ENCODE data around the gene SLC19A3.
"Not testable (repeated sequence)": the region's sequence is repeated elsewhere in the genome, so short reads cannot be mapped to it uniquely, and the experiment has no call there.

The SLC19A3 gene

GRCh38 chr2:227703280-227703732 is 14.5 kb downstream of the SLC19A3 start:
- DNase-seq (ENCODE audit: insufficient read length, low spot score) (no peak), FAIRE-seq (no peak)
- TF ChIP-seq CTCF (IDR thresholded peaks at IDR 0.05; ENCODE audit: insufficient read depth, missing control alignments): no peak

GRCh38 chr2:227701556-227701955 is 16.3 kb downstream of the SLC19A3 start:
- TF ChIP-seq CTCF (IDR thresholded peaks at IDR 0.05; ENCODE audit: insufficient read depth, missing control alignments): no peak
- no peak for FAIRE-seq
- no peak for DNase-seq (ENCODE audit: insufficient read length, low spot score)

DNA sequence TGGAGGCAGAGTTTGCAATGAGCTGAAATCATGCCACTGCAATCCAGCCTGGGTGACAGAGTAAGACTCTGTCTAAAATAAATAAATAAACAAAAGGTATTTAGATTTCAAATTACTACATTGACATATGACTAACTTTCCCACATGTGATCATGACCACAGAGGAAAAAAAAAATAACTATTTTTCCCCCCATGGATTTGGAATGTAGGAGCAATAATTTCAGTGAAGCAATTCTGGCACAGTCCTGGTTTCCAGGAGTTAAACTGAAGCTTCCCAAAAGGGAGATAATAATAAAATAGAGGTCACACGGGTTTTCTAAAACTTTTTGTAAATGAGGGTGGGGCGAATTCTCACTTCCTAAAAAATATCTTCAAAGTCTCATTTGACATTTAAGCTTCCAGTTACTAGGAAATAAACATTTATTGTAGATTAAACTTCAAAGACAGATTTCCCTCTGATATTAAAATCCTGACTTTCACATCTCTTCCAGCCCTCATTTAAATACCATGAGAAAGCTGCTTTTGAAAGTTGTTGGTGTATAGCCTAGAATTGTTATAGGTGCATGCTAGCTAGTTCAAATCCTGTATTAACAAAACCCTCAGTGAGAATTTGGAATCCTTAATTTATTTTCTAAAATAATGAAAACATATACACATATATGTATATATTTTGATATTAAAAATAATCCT is 20.7 kb downstream of the SLC19A3 start:
- no peak for TF ChIP-seq CTCF (IDR thresholded peaks at IDR 0.05; ENCODE audit: insufficient read depth, missing control alignments)
- DNase-seq (ENCODE audit: insufficient read length, low spot score): no peak

GRCh38 chr2:227687189-227687588 is 30.6 kb downstream of the SLC19A3 start:
- DNase-seq (ENCODE audit: insufficient read length, low spot score): no peak
- TF ChIP-seq CTCF (IDR thresholded peaks at IDR 0.05; ENCODE audit: insufficient read depth, missing control alignments): no peak
- no peak for FAIRE-seq

More for the DNA sequence above, 20.7 kb downstream of the SLC19A3 start:
- no peak for FAIRE-seq

DNA sequence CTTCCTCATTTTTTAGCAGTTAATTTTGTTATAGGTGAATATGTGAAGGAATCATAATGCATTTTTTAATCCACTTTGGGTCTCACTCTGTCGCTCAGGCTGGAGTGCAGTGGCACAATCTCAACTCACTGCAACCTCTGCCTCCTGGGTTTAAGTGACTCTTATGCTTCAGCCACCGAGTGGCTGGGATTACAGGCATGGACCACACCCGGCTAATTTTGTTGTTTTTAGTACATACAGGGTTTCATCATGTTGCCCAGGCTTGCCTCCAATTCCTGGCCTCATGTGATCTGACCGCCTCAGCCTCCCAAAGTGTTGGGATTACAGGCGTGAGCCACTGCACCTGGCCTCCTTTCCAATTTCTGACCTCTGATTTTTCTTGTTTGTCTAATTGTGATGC is 33.6 kb downstream of the SLC19A3 start:
- no peak for FAIRE-seq
- no peak for DNase-seq (ENCODE audit: insufficient read length, low spot score)
- no peak for TF ChIP-seq CTCF (IDR thresholded peaks at IDR 0.05; ENCODE audit: insufficient read depth, missing control alignments)

GRCh38 chr2:227677928-227678327 is 39.9 kb downstream of the SLC19A3 start:
- FAIRE-seq: no peak
- TF ChIP-seq CTCF (IDR thresholded peaks at IDR 0.05; ENCODE audit: insufficient read depth, missing control alignments): no peak
- DNase-seq (ENCODE audit: insufficient read length, low spot score): no peak

DNA sequence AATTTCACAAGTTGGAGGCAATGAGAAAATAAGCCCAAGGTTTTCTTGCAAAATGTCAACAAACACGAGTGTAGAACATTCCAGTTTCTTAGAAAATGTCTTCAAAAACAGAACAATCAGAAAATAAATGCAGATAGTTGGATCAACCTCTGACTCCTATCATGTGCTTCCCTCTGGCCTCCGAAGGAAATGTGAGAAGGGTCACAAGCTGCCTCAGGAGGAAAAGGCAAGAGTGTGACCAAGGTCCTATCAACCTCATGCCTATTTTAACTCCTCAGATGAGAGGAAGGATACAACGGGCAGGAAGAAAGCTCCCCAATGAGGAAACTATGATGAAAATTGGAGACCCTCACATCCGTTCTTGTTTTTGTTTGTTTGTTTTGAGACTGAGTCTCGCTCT is 43.3 kb downstream of the SLC19A3 start:
- FAIRE-seq (no peak), DNase-seq (ENCODE audit: insufficient read length, low spot score) (no peak)
- no peak for TF ChIP-seq CTCF (IDR thresholded peaks at IDR 0.05; ENCODE audit: insufficient read depth, missing control alignments)

DNA sequence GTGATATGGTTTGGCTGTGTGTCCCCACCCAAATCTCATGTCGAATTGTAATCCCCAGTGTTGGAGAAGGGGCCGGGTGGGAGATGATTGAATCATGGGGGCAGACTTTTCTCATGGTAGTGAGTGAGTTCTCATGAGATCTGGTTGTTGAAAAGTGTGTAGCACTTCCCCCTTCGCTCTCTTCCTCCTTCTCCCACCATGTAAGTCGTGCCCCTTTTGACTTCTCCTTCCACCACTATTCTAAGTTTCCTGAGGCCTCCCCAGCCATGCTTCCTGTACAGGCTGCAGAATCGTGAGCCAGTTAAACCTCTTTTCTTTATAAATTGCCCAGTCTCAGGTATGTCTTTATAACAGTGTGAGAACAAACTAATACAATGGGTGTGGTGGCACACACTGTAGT is 44.2 kb downstream of the SLC19A3 start:
- DNase-seq (ENCODE audit: insufficient read length, low spot score); FAIRE-seq: not testable (repeated sequence)

Measured in D721Med (cell line).